ENCODE data around the gene TTC32. TPM values are rescaled to one million over a fixed set of nuclear protein-coding genes. Genes with fewer than 3 reads are reported as not detected.

The TTC32 gene
- total and polyA plus RNA-seq, 2 experiments from 2014 or later, result 4.6 to 17.0 TPM

GRCh38 chr2:19949071-19949470, 47.3 kb upstream of the TTC32 start (continued):
- TF ChIP-seq REST (IDR thresholded peaks at IDR 0.05; ENCODE audit: unreplicated experiment) (no peak), EZH2phosphoT487 (IDR thresholded peaks at IDR 0.05; ENCODE audit: unreplicated experiment) (no peak), CREB1 (CRISPR knock-in tag; IDR thresholded peaks at IDR 0.05; ENCODE audit: low read depth) (no peak), JUNB (IDR thresholded peaks at IDR 0.05; ENCODE audit: unreplicated experiment) (no peak)

GRCh38 chr2:19947184-19947940, 45.6 kb upstream of the TTC32 start:
- ATAC-seq, result no peak
- TF ChIP-seq JUNB (IDR thresholded peaks at IDR 0.05; ENCODE audit: unreplicated experiment) (no peak), NANOG (IDR thresholded peaks at IDR 0.05; ENCODE audit: borderline replicate concordance) (no peak), ZNF114 (CRISPR knock-in tag; IDR thresholded peaks at IDR 0.05) (no peak), EZH2phosphoT487 (IDR thresholded peaks at IDR 0.05; ENCODE audit: unreplicated experiment) (no peak), REST (IDR thresholded peaks at IDR 0.05; ENCODE audit: unreplicated experiment) (no peak), STAT1 (IDR thresholded peaks at IDR 0.05; ENCODE audit: unreplicated experiment) (no peak), ZNF331 (CRISPR knock-in tag; IDR thresholded peaks at IDR 0.05; ENCODE audit: low read depth) (no peak), CREB1 (CRISPR knock-in tag; IDR thresholded peaks at IDR 0.05; ENCODE audit: low read depth) (no peak), POLR2AphosphoS5 (IDR thresholded peaks at IDR 0.05; ENCODE audit: low read depth) (no peak), CTCF (conservative IDR thresholded peaks at IDR 0.05; ENCODE audit: low read depth in 2 of 2) (no peak)

More at GRCh38 chr2:19947184-19947940, 45.6 kb upstream of the TTC32 start:
- Histone ChIP-seq H3K4me2 (no peak overlapping the region), H3K36me3 (ENCODE audit: insufficient read depth) (no peaks in the 10 kb centered on the region), H3K27ac (ENCODE audit: low read depth) (no peak overlapping the region), H3K9me2 (ENCODE audit: insufficient read depth) (no peaks in the 10 kb centered on the region), H3K4me1 (ENCODE audit: insufficient read depth) (peaks cover 28% of the 10 kb centered on the region), H4K20me1 (replicated peaks; ENCODE audit: insufficient read depth) (no peaks in the 10 kb centered on the region), H3K27me3 (ENCODE audit: insufficient read depth) (no peaks in the 10 kb centered on the region), H3K4me3 (no peak overlapping the region), H3K79me2 (replicated peaks; ENCODE audit: insufficient read depth) (no peaks in the 10 kb centered on the region), H2AFZ (no peak overlapping the region), H3F3A (replicated peaks; ENCODE audit: low read depth) (no peaks in the 10 kb centered on the region)
- H3K36me3 Mint-ChIP-seq (ENCODE audit: low read depth), result peaks cover 11% of the 10 kb centered on the region; the same call in 1 of the 3 replicates
- H3K4me1 Mint-ChIP-seq, result peaks cover 27% of the 10 kb centered on the region
- H3K4me3 Mint-ChIP-seq, result no peak overlapping the region
- no peaks in the 10 kb centered on the region for H3K9me3 Mint-ChIP-seq
- no peak for DNase-seq (ENCODE audit: low spot score)
- no peaks in the 10 kb centered on the region for H3K27me3 Mint-ChIP-seq (ENCODE audit: insufficient read depth, low read depth, poor library complexity)
- H3K27ac Mint-ChIP-seq, result no peak overlapping the region
